GM21528 (cell line): ENCODE measurements around the gene GNAI2.

Experiments
- ATAC-seq: cut with Tn5 transposase; IDR thresholded peaks from one replicate; pipeline ENCODE4 v1.9.1; 2021; ENCODE audit warnings: mild to moderate bottlenecking, moderate library complexity; ENCODE audit not compliant: unreplicated experiment, low FRiP score

The GNAI2 gene

GRCh38 chr3:50293079-50293801 lies 57.2 kb downstream of the GNAI2 start:
- no peak for ATAC-seq

GRCh38 chr3:50294089-50294488 lies 58.1 kb downstream of the GNAI2 start:
- no peak for ATAC-seq

- no peak for ATAC-seq
Measured at GRCh38 chr3:50294492-50295403, 58.7 kb downstream of the GNAI2 start.

GRCh38 chr3:50295553-50296431 lies 59.8 kb downstream of the GNAI2 start:
- no peak for ATAC-seq

- ATAC-seq, result no peak
Measured at GRCh38 chr3:50296721-50297383, 60.8 kb downstream of the GNAI2 start.

- no peak for ATAC-seq
Measured at GRCh38 chr3:50297384-50297775, 61.4 kb downstream of the GNAI2 start.

- no peak for ATAC-seq
Measured at GRCh38 chr3:50297896-50298725, 62.1 kb downstream of the GNAI2 start.

GRCh38 chr3:50298836-50299637 lies 63.0 kb downstream of the GNAI2 start, which contains the start of the genes HYAL3 and NAA80:
Gene HYAL3, minus strand, starts transcription at chr3:50299405. Its CDS starts 3,803 bp downstream, at chr3:50295602.
Gene NAA80, minus strand, starts transcription at chr3:50299405. Its CDS starts 1,942 bp downstream, at chr3:50297463.
- ATAC-seq, result peak; percentile 82

GRCh38 chr3:50299638-50299928 lies 63.6 kb downstream of the GNAI2 start:
- ATAC-seq, result no peak

GRCh38 chr3:50299929-50300680 lies 64.1 kb downstream of the GNAI2 start:
- ATAC-seq, result no peak

- ATAC-seq, result no peak
Measured at GRCh38 chr3:50300681-50301254, 64.8 kb downstream of the GNAI2 start.

GRCh38 chr3:50302095-50303012 lies 66.3 kb downstream of the GNAI2 start:
- ATAC-seq, result no peak

- no peak for ATAC-seq
Measured at GRCh38 chr3:50303013-50303815, 67.2 kb downstream of the GNAI2 start, which contains the start of gene HYAL1. Gene HYAL1, minus strand, starts transcription at chr3:50303574. Its CDS starts 618 bp downstream, at chr3:50302956.

GRCh38 chr3:50304601-50305000 lies 68.6 kb downstream of the GNAI2 start:
- no peak for ATAC-seq
